CD14-positive monocyte (primary cell): ENCODE data around the gene AURKAIP1. TPM values are rescaled to one million over a fixed set of nuclear protein-coding genes. Genes with fewer than 3 reads are reported as not detected.

Source experiments
- DNase-seq, 3 donors: peaks; one replicate each; pipeline ENCODE4 v3.0.0-alpha.2; 2011 to 2022
- H2AFZ ChIP-seq: 2 replicates; pipeline ENCODE4 v1.6.0; 2012; ENCODE audit warnings: mild to moderate bottlenecking, low read depth, low read length, inconsistent platforms; ENCODE audit not compliant: insufficient read depth, poor library complexity, severe bottlenecking
- H3K27ac ChIP-seq, 2 donors: 1 replicate in 1 of 2; 2 replicates in 1 of 2; pipeline ENCODE4 v1.5.1; 2012 to 2013; ENCODE audit warnings: low read length in 2 of 2, control low read depth in 1 of 2, inconsistent platforms in 1 of 2, low read depth in 1 of 2, mild to moderate bottlenecking in 1 of 2
- H3K27me3 ChIP-seq, 2 donors: one replicate each; pipeline versions ENCODE4 v1.6.0 to v1.6.1; 2011 to 2013; ENCODE audit warnings: low read length in 2 of 2; ENCODE audit not compliant: control insufficient read depth in 2 of 2, insufficient read depth in 2 of 2
- H3K36me3 ChIP-seq, 2 donors: replicated peaks in 1 of 2; 1 replicate in 1 of 2; 2 replicates in 1 of 2; pipeline versions ENCODE4 v1.5.1 to v1.6.1; 2012 to 2013; ENCODE audit warnings: low read length in 2 of 2, control low read depth in 1 of 2, inconsistent platforms in 1 of 2, mild to moderate bottlenecking in 1 of 2; ENCODE audit not compliant: insufficient read depth in 2 of 2, control insufficient read depth in 1 of 2
- H3K4me1 ChIP-seq, 2 donors: 1 replicate in 1 of 2; 2 replicates in 1 of 2; pipeline versions ENCODE4 v1.5.1 to v1.6.1; 2012 to 2013; ENCODE audit warnings: low read length in 2 of 2, control low read depth in 1 of 2, inconsistent platforms in 1 of 2, mild to moderate bottlenecking in 1 of 2, moderate library complexity in 1 of 2; ENCODE audit not compliant: insufficient read depth in 2 of 2, control insufficient read depth in 1 of 2
- H3K4me2 ChIP-seq: replicated peaks from 2 replicates; pipeline ENCODE3; 2012; ENCODE audit warnings: low read length, moderate library complexity, mild to moderate bottlenecking; ENCODE audit not compliant: poor library complexity, severe bottlenecking; ENCODE audit errors: extremely low read depth
- H3K4me3 ChIP-seq, 3 experiments: fragments of 200-600 bp in 1 of 3; sonication (generic) in 1 of 3; replicated peaks in 1 of 3; 1 replicate in 2 of 3; 2 replicates in 1 of 3; pipeline ENCODE4 v1.5.1; 2011 to 2013; ENCODE audit warnings: low read length in 3 of 3, mild to moderate bottlenecking in 3 of 3, control low read depth in 2 of 3, low read depth in 2 of 3, inconsistent platforms in 1 of 3, moderate library complexity in 1 of 3
- H3K79me2 ChIP-seq: 2 replicates; pipeline ENCODE4 v1.6.0; 2012; ENCODE audit warnings: mild to moderate bottlenecking, control low read depth, inconsistent platforms, low read length, moderate library complexity; ENCODE audit not compliant: insufficient read depth
- H3K9ac ChIP-seq: 2 replicates; pipeline ENCODE4 v1.6.0; 2017; ENCODE audit warnings: low read length, mild to moderate bottlenecking; ENCODE audit not compliant: insufficient read depth, poor library complexity, severe bottlenecking
- H3K9me3 ChIP-seq, 2 donors: replicated peaks in 1 of 2; 1 replicate in 1 of 2; 2 replicates in 1 of 2; pipeline versions ENCODE4 v1.5.1 to v1.6.1; 2012 to 2013; ENCODE audit warnings: low read length in 2 of 2, control low read depth in 1 of 2; ENCODE audit not compliant: control insufficient read depth in 1 of 2, insufficient read depth in 1 of 2
- H4K20me1 ChIP-seq: 2 replicates; pipeline ENCODE4 v1.6.0; 2012; ENCODE audit warnings: mild to moderate bottlenecking, low read length, control low read depth, moderate library complexity; ENCODE audit not compliant: insufficient read depth
- H3K27ac Mint-ChIP-seq, 7 donors: one replicate each; pipeline ENCODE4 v1.8.0; 2020; ENCODE audit warnings: mild to moderate bottlenecking in 7 of 7, mixed read lengths in 7 of 7, moderate library complexity in 6 of 7, inconsistent platforms in 2 of 7
- H3K27me3 Mint-ChIP-seq, 3 donors: one replicate each; pipeline ENCODE4 v1.8.0; 2021 to 2022; ENCODE audit warnings: low read depth in 3 of 3, mild to moderate bottlenecking in 3 of 3, mixed read lengths in 3 of 3, moderate library complexity in 3 of 3, inconsistent platforms in 1 of 3
- H3K36me3 Mint-ChIP-seq, 2 donors: one replicate each; pipeline ENCODE4 v1.8.0; 2020; ENCODE audit warnings: mixed read lengths in 2 of 2, inconsistent platforms in 1 of 2, mild to moderate bottlenecking in 1 of 2
- H3K4me1 Mint-ChIP-seq: one replicate; pipeline ENCODE4 v1.8.0; 2020; ENCODE audit warnings: mild to moderate bottlenecking, mixed read lengths
- H3K4me3 Mint-ChIP-seq, 2 donors: one replicate each; pipeline ENCODE4 v1.8.0; 2020; ENCODE audit warnings: mild to moderate bottlenecking in 2 of 2, mixed read lengths in 2 of 2, moderate library complexity in 1 of 2
- H3K9me3 Mint-ChIP-seq, 7 donors: one replicate each; pipeline ENCODE4 v1.8.0; 2020 to 2022; ENCODE audit warnings: mixed read lengths in 7 of 7, mild to moderate bottlenecking in 6 of 7, moderate library complexity in 6 of 7, inconsistent platforms in 2 of 7
- CTCF ChIP-seq: fragments of 200-600 bp; IDR thresholded peaks from one replicate; pipeline ENCODE4 v1.8.0; 2022; ENCODE audit warnings: antibody characterized with exemption, mild to moderate bottlenecking
- WGBS: methylation state at CpG from one replicate; pipeline ENCODE4 v1.1.5; 2013; ENCODE audit warnings: missing lambda C conversion rate; ENCODE audit not compliant: insufficient coverage; 5-methylcytosine and 5-hydroxymethylcytosine counted together
- intact Hi-C, 2 donors: fragments of 100-400 bp; cut with micrococcal nuclease; formaldehyde crosslinking; loops; one replicate each; pipeline versions ENCODE4 v1.15.0 to v1.15.1; 2023
- polyA plus RNA-seq, 3 donors: library from polyadenylated mRNA; depleted of rRNA in 1 of 3; unstranded in 2 of 3; stranded (reverse) in 1 of 3; fragments of 300-500 nt in 2 of 3; fragments of >200 nt in 1 of 3; fragmentation: Illumina TruSeq in 2 of 3; gene quantifications; 1 replicate in 2 of 3; 2 replicates in 1 of 3; pipeline ENCODE4 v1.2.3, GENCODE V29; 2012 to 2021

Gene AURKAIP1
- polyA plus RNA-seq, 3 donors: 59.1 to 160 (median 134) TPM

- H2AFZ ChIP-seq: no peak overlapping the region
- Mint-ChIP-seq H3K9me3 (peaks cover 0 to 2% (median 0%) of the 10 kb centered on the region in 7 donors), H3K27me3 (no peaks in the 10 kb centered on the region), H3K36me3 (peaks cover 7 to 23% of the 10 kb centered on the region in 2 donors), H3K4me1 (no peaks in the 10 kb centered on the region), H3K27ac (no peak overlapping the region), H3K4me3 (no peak overlapping the region)
- intact Hi-C loops: no loop called here
- no peaks in the 10 kb centered on the region for H4K20me1 ChIP-seq
- no peak overlapping the region for H3K9ac ChIP-seq
- DNase-seq: no peak
- no peaks in the 10 kb centered on the region for H3K4me1 ChIP-seq
- TF ChIP-seq CTCF: no peak
- H3K27ac ChIP-seq: no peak overlapping the region
- 93% methylated on average over 11 of the region's 11 CpGs for WGBS
- H3K4me3 ChIP-seq: no peak overlapping the region
- H3K79me2 ChIP-seq: no peaks in the 10 kb centered on the region
- no peaks in the 10 kb centered on the region for H3K9me3 ChIP-seq
- H3K4me2 ChIP-seq: no peak overlapping the region
- H3K36me3 ChIP-seq: peaks cover 9 to 10% of the 10 kb centered on the region in 2 donors
- H3K27me3 ChIP-seq: no peaks in the 10 kb centered on the region
Measured at GRCh38 chr1:1334835-1335234, 40.2 kb downstream of the AURKAIP1 start.

- H3K27ac ChIP-seq: no peak overlapping the region
- WGBS: 95% methylated on average over 36 of the region's 36 CpGs
- no peaks in the 10 kb centered on the region for H3K4me1 Mint-ChIP-seq
Measured at GRCh38 chr1:1333551-1334241, 41.3 kb downstream of the AURKAIP1 start.

More at GRCh38 chr1:1333551-1334241, 41.3 kb downstream of the AURKAIP1 start:
- no peak for TF ChIP-seq CTCF
- H3K36me3 Mint-ChIP-seq: peaks cover 2 to 13% of the 10 kb centered on the region in 2 donors
- H3K27me3 Mint-ChIP-seq: no peaks in the 10 kb centered on the region
- Histone ChIP-seq H3K79me2 (no peaks in the 10 kb centered on the region), H3K4me2 (no peak overlapping the region), H3K4me1 (no peaks in the 10 kb centered on the region), H2AFZ (no peak overlapping the region), H3K9me3 (no peaks in the 10 kb centered on the region), H3K36me3 (peaks cover 6 to 8% of the 10 kb centered on the region in 2 donors), H3K9ac (no peak overlapping the region), H4K20me1 (no peaks in the 10 kb centered on the region), H3K27me3 (no peaks in the 10 kb centered on the region), H3K4me3 (no peak overlapping the region)
- no peak overlapping the region for H3K27ac Mint-ChIP-seq
- H3K9me3 Mint-ChIP-seq: peaks cover 0 to 3% (median 0%) of the 10 kb centered on the region in 7 donors
- no peak overlapping the region for H3K4me3 Mint-ChIP-seq
- no peak for DNase-seq
- intact Hi-C loops: no loop called here
